Tibial nerve (tissue), 4 donors: ENCODE measurements around the gene KIFBP.

Experiments used
- CTCF ChIP-seq, 5 experiments: fragments of 200-600 bp in 3 of 5; fragments of 450-650 bp in 2 of 5; sonication (generic) in 3 of 5; IDR thresholded peaks; one replicate each; pipeline ENCODE4 v1.5.1; 2016 to 2019; ENCODE audit warnings: antibody characterized with exemption in 5 of 5, mild to moderate bottlenecking in 3 of 5, moderate library complexity in 2 of 5
- EP300 ChIP-seq, 2 donors: sonication (generic); formaldehyde crosslinking; IDR thresholded peaks; one replicate each; pipeline ENCODE4 v1.6.1; 2017; ENCODE audit warnings: antibody characterized with exemption in 2 of 2, mild to moderate bottlenecking in 1 of 2

GRCh38 chr10:69045441-69046300 is 57.1 kb downstream of the KIFBP start:
- TF ChIP-seq CTCF (IDR thresholded peaks at IDR 0.05) (no peak), EP300 (IDR thresholded peaks at IDR 0.05) (peak in 1 of 2 donors; percentile 68)
